Measurements from ENCODE around the gene ADGRG3. TPM values are rescaled to one million over a fixed set of nuclear protein-coding genes. Genes with fewer than 3 reads are reported as not detected.

The ADGRG3 gene
- total and polyA plus RNA-seq, 11 donors, result 0.12 to 1.4 (median 0.53) TPM

DNA sequence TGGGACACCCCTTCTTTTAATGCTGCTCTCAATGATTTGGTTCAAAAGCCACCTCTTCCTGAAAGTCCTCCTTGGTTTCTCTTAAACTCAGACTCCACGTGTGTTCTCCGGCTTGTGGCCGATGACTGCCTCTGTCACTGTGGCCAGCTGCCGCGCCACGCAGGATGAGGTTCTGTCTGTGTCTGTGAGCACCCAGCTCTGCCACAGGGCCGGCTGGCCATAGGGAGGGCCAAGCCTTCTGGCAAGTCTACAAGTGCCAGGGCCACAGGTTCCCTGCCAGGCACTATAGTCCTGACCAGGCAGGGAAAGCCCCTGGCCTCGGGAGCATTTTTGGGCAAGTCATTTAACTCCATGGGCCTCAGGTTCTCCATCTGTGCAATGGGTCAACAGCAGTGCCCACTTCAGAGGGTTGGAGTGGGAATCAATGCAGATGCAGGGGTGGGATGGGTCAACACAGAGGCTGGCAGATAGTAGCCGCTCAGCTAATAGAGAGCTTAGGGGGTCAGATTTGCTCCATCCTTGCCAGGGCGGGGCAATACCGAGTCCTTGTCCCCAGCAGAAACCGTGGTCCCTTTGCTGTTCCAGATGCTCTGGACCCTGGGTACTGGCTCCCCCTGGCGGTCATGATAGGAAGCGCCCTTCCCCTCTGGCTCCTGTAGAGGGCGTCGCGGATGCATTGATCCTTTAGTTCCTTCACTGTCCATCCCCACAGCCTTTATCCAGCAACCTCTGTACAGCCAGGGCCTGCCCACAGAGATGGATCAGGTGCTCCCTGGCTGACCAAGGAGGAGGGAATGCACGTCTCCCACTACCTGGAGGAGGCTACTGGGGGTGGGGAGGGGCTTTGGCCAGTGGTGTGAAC lies 19.3 kb upstream of the ADGRG3 start:
- Histone ChIP-seq H3K9me3 (no peaks in the 10 kb centered on the region), H3K4me1 (peaks cover 0 to 41% (median 22%) of the 10 kb centered on the region in 12 donors), H3K27ac (peak overlapping the region; percentile 71 to 93 (median 86)), H3K27me3 (no peaks in the 10 kb centered on the region), H3K4me3 (no peak overlapping the region), H3K36me3 (peaks cover 0 to 30% (median 8%) of the 10 kb centered on the region in 9 donors)
- no peak for TF ChIP-seq POLR2A (IDR thresholded peaks at IDR 0.05)
- TF ChIP-seq, protein P1, sequence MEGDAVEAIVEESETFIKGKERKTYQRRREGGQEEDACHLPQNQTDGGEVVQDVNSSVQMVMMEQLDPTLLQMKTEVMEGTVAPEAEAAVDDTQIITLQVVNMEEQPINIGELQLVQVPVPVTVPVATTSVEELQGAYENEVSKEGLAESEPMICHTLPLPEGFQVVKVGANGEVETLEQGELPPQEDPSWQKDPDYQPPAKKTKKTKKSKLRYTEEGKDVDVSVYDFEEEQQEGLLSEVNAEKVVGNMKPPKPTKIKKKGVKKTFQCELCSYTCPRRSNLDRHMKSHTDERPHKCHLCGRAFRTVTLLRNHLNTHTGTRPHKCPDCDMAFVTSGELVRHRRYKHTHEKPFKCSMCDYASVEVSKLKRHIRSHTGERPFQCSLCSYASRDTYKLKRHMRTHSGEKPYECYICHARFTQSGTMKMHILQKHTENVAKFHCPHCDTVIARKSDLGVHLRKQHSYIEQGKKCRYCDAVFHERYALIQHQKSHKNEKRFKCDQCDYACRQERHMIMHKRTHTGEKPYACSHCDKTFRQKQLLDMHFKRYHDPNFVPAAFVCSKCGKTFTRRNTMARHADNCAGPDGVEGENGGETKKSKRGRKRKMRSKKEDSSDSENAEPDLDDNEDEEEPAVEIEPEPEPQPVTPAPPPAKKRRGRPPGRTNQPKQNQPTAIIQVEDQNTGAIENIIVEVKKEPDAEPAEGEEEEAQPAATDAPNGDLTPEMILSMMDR (IDR thresholded peaks at IDR 0.05), result peak; percentile 99 to 100 (median 100)
- intact Hi-C loops (cut with DNase I), result loop anchor here (1.0 to 5.0 kb wide), 10 partner anchors 20 to 73 kb away; partner anchors contain the start of gene ADGRG1 (in 2 of the 10)
- 36 to 46% (median 44%) methylated on average over 17 to 18 of the region's 18 CpGs for WGBS, 4 donors
- ATAC-seq (peak; percentile 25 to 68 (median 54)), DNase-seq (peak; percentile 70 to 88 (median 74))

DNA sequence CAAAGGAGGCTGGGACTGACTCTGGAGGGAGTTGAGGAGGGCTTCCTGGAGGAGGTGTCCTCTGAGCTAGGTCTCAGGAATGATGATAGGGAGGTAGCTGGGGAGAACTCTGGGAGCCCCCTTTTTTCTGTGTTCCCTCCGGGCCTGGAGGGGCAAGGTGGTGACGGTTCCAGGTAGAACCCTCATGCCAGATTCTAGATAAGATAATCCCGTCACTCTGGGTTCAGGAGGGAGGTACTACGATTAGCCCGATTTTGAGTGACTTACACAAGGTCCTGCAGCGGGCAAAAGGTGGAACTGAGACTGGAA lies 18.7 kb upstream of the ADGRG3 start:
- TF ChIP-seq POLR2A (IDR thresholded peaks at IDR 0.05), result no peak
- TF ChIP-seq, protein P1 (IDR thresholded peaks at IDR 0.05), result no peak
- H3K4me1 ChIP-seq, result peaks cover 0 to 39% (median 22%) of the 10 kb centered on the region in 12 donors
- DNase-seq (no peak), ATAC-seq (no peak)
- intact Hi-C loops (cut with DNase I), result loop anchor here (1.0 to 5.0 kb wide), 10 partner anchors 21 to 73 kb away; partner anchors contain the start of gene ADGRG1 (in 2 of the 10)
- peaks cover 0 to 30% (median 8%) of the 10 kb centered on the region in 9 donors for H3K36me3 ChIP-seq
- H3K9me3 ChIP-seq, result no peaks in the 10 kb centered on the region
- no peak overlapping the region for H3K4me3 ChIP-seq
- H3K27me3 ChIP-seq, result no peaks in the 10 kb centered on the region
- 69 to 78% (median 72%) methylated on average over 6 of the region's 6 CpGs for WGBS, 4 donors
- no peak overlapping the region for H3K27ac ChIP-seq

DNA sequence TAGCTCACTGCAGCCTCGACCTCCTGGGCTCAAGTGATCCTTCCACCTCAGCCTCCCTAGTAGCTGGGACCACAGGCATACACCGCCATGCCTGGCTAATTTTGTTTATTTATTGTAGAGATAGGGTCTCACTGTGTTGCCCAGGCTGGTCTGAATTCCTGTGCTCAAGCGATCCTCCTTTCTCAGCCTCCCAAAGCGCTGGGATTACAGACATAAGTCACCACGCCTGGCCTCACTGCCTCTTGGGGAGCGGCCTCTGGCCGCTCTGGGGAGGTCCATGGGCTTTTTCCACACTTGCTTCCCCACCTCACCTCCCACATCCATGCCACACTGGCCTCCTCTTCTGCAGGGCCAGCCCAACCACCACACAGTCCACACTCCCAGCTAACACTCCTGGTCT lies 18.3 kb upstream of the ADGRG3 start:
- no peak overlapping the region for H3K27ac ChIP-seq
- ATAC-seq (no peak), DNase-seq (no peak)
- H3K4me1 ChIP-seq, result peaks cover 0 to 38% (median 22%) of the 10 kb centered on the region in 12 donors
- no peak overlapping the region for H3K4me3 ChIP-seq
- H3K27me3 ChIP-seq, result no peaks in the 10 kb centered on the region
- whole genome bisulfite sequencing, 4 donors, result 84 to 92% (median 89%) methylated on average over 7 of the region's 7 CpGs
- H3K9me3 ChIP-seq, result no peaks in the 10 kb centered on the region
- H3K36me3 ChIP-seq, result peaks cover 0 to 30% (median 8%) of the 10 kb centered on the region in 9 donors
- no peak for TF ChIP-seq POLR2A (IDR thresholded peaks at IDR 0.05)
- TF ChIP-seq, protein P1 (IDR thresholded peaks at IDR 0.05), result no peak
- intact Hi-C loops (cut with DNase I), result loop anchor here (1.0 to 10.0 kb wide), 11 partner anchors 21 to 73 kb away; partner anchors contain the start of gene ADGRG1 (in 2 of the 10)
